OCI-LY3 (cell line): ENCODE data around the gene POLR3GL.
"Not testable (repeated sequence)": the region's sequence is repeated elsewhere in the genome, so short reads cannot be mapped to it uniquely, and the experiment has no call there.

ENCODE experiments used
- H2AFZ ChIP-seq: fragments of 200-600, 300-600 bp; shearing (Covaris generic); 2 replicates; pipeline ENCODE4 v1.6.0; 2014; ENCODE audit warnings: antibody characterized with exemption, low read depth, low read length
- H3K27ac ChIP-seq: fragments of 200-600, 300-600 bp; sonication (generic); 2 replicates; pipeline ENCODE4 v1.5.1; 2014; ENCODE audit warnings: mild to moderate bottlenecking, low read length, moderate library complexity, mixed read lengths
- H3K27me3 ChIP-seq: fragments of 200-600, 300-600 bp; sonication (generic); 2 replicates; pipeline ENCODE4 v1.6.1; 2014; ENCODE audit warnings: low read depth, low read length, mixed read lengths
- H3K36me3 ChIP-seq: fragments of 200-600, 300-600 bp; sonication (generic); replicated peaks from 2 replicates; pipeline ENCODE3; 2014; ENCODE audit warnings: low read depth, low read length, mixed read lengths
- H3K4me1 ChIP-seq: fragments of 300-600, 200-600 bp; sonication (generic); 2 replicates; pipeline ENCODE4 v1.6.1; 2014; ENCODE audit warnings: low read length, mixed read lengths
- H3K4me2 ChIP-seq: fragments of 200-600, 300-600 bp; sonication (generic); 2 replicates; pipeline ENCODE4 v1.6.1; 2014; ENCODE audit warnings: low read length, mixed read lengths
- H3K4me3 ChIP-seq: fragments of 300-600, 200-600 bp; sonication (generic); 2 replicates; pipeline ENCODE4 v1.5.1; 2014; ENCODE audit warnings: antibody characterized with exemption, mild to moderate bottlenecking, low read length, moderate library complexity
- H3K79me2 ChIP-seq: fragments of 300-600, 200-600 bp; shearing (Covaris generic); 2 replicates; pipeline ENCODE4 v1.6.1; 2014; ENCODE audit warnings: mild to moderate bottlenecking, low read length, mixed read lengths
- H3K9ac ChIP-seq: fragments of 300-600, 200-600 bp; shearing (Covaris generic); 2 replicates; pipeline ENCODE4 v1.6.0; 2014; ENCODE audit warnings: mild to moderate bottlenecking, low read length, moderate library complexity
- H3K9me3 ChIP-seq: fragments of 200-600, 300-600 bp; shearing (Covaris generic); 2 replicates; pipeline ENCODE4 v1.6.1; 2014; ENCODE audit warnings: low read length, mixed read lengths; ENCODE audit not compliant: insufficient read depth
- H4K20me1 ChIP-seq: fragments of 200-600, 300-600 bp; sonication (generic); 2 replicates; pipeline ENCODE4 v1.6.1; 2016; ENCODE audit warnings: low read length, mixed read lengths; ENCODE audit not compliant: insufficient read depth
- EZH2phosphoT487 ChIP-seq: fragments of 200-600 bp; shearing (Covaris generic); IDR thresholded peaks from 2 replicates; pipeline ENCODE4 v1.6.1; 2018; ENCODE audit warnings: antibody characterized with exemption, mixed run types, low read depth
- TF ChIP-seq, protein P1 (sequence below): fragments of 200-600, 300-600 bp; sonication (generic); IDR thresholded peaks from 2 replicates; pipeline ENCODE4 v1.5.1; 2014; ENCODE audit warnings: antibody characterized with exemption, low read length, low read depth

Gene POLR3GL

DNA sequence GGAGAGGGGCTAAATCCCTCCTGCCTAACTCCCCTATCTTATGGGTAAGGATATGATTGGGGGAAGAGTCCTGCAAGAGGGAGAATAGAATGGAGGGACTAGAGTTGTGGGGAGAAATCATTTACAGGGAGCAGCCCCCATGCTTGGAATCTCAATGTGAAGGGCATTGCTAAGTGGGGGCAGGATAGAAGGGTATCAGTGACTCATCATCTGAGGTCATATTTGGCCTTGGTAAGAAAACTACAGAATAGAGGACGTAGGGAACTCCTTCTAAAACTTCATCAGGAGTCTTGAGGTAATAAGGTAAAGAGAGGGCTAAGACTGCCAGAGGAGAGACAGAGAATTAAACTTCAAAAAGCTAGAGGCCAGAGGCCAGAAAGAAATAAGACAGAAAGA lies 56.6 kb downstream of the POLR3GL start:
- Histone ChIP-seq H3K27ac (no peak overlapping the region), H3K4me1 (no peaks in the 10 kb centered on the region), H3K36me3 (no peaks in the 10 kb centered on the region), H2AFZ (no peak overlapping the region), H3K4me2 (no peak overlapping the region), H4K20me1 (no peaks in the 10 kb centered on the region), H3K4me3 (no peak overlapping the region), H3K27me3 (peaks cover 41% of the 10 kb centered on the region), H3K9ac (no peak overlapping the region), H3K9me3 (no peaks in the 10 kb centered on the region), H3K79me2 (no peaks in the 10 kb centered on the region)
- no peak for TF ChIP-seq EZH2phosphoT487
- TF ChIP-seq, protein P1, sequence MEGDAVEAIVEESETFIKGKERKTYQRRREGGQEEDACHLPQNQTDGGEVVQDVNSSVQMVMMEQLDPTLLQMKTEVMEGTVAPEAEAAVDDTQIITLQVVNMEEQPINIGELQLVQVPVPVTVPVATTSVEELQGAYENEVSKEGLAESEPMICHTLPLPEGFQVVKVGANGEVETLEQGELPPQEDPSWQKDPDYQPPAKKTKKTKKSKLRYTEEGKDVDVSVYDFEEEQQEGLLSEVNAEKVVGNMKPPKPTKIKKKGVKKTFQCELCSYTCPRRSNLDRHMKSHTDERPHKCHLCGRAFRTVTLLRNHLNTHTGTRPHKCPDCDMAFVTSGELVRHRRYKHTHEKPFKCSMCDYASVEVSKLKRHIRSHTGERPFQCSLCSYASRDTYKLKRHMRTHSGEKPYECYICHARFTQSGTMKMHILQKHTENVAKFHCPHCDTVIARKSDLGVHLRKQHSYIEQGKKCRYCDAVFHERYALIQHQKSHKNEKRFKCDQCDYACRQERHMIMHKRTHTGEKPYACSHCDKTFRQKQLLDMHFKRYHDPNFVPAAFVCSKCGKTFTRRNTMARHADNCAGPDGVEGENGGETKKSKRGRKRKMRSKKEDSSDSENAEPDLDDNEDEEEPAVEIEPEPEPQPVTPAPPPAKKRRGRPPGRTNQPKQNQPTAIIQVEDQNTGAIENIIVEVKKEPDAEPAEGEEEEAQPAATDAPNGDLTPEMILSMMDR: no peak

DNA sequence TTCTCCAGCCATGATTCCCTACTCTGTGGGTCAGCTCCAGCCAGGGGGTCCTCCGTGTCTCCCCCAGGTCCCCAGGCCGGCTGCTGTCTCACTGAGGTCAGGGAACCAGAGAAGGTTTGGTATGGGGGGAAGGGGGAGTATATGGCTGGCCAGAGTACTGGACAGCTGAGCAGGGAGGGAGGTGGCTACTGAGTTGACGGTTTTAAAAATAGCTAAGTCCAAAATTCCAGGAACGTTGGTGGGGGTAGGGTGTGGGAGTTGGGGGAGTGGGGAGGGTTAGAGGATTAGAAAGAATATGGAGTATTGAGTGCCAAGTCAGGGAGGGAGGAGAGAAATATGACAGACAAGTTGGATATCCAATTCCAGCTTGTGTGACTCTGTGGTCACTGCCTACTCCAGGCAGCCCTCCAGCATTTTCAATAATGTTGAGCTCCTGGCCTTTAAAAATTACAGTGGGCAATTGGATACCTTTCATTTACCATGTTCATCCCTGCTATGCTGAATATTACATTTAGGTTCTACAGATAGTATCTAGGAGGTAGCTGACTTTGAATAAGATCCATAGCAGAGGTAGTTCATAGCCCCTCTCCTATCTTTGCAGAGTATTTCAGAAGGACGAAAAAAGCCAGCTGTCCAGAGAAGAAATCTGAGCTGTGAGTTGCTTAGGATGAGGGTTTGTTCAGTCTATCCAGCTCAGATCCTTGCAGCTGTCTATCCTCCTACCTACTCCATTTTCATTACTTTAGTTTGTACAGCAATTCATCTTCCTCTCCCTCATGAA lies 57.3 kb downstream of the POLR3GL start, which contains the start of gene HJV:
TSS of gene HJV (minus strand) at position 114 of the 781 bp plus-strand sequence. CDS start 1,504 bp downstream, outside the sequence.
- H3K36me3 ChIP-seq: no peaks in the 10 kb centered on the region
- no peak within 1 kb of the TSS for H3K4me3 ChIP-seq
- H3K9ac ChIP-seq: no peak within 1 kb of the TSS
- no peak within 1 kb of the TSS for H3K4me2 ChIP-seq
- H4K20me1 ChIP-seq: no peaks in the 10 kb centered on the region
- no peak for TF ChIP-seq EZH2phosphoT487
- TF ChIP-seq, protein P1: no peak
- H2AFZ ChIP-seq: no peak within 1 kb of the TSS
- no peaks in the 10 kb centered on the region for H3K4me1 ChIP-seq
- H3K27me3 ChIP-seq: peaks cover 36% of the 10 kb centered on the region
- H3K9me3 ChIP-seq: no peaks in the 10 kb centered on the region
- H3K27ac ChIP-seq: no peak within 1 kb of the TSS
- H3K79me2 ChIP-seq: no peaks in the 10 kb centered on the region

DNA sequence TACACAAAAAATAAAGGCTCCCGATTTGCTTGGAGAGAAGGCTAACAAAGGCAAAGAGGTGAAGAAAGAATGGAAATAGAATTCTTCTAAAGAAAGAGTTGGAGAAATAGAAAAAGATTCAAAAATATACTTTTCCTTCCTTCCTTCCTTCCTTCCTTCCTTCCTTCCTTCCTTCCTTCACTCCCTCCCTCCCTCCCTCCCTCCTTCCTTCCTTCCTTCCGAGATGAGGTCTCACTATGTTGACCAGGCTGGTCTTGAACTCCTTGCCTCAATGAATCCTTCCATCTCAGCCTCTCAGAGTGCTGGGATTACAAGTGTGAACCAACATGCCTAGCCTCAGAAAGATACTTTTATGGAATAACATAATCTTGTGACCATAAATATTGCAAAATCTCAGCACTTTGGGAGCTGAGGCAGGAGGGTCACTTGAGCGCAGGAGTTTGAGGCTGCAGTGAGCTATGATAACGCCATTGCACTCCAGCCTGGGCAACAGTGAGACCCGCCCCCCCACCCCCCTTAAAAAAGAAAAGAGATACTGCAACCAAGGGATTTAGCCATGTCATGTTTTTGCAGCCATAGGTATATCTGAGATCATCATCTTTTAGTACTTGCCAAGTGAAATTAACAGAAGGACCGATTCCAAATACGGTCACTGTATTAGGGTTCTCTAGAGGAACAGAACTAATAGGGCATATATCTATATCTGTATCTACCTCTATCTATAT lies 58.1 kb downstream of the POLR3GL start:
- Histone ChIP-seq H4K20me1 (no peaks in the 10 kb centered on the region), H3K79me2 (no peaks in the 10 kb centered on the region), H3K36me3 (no peaks in the 10 kb centered on the region), H3K27me3 (peaks cover 35% of the 10 kb centered on the region), H3K9ac (no peak overlapping the region), H3K9me3 (no peaks in the 10 kb centered on the region), H3K27ac (no peak overlapping the region), H3K4me2 (no peak overlapping the region), H2AFZ (no peak overlapping the region), H3K4me1 (no peaks in the 10 kb centered on the region), H3K4me3 (no peak overlapping the region)
- TF ChIP-seq EZH2phosphoT487: no peak
- TF ChIP-seq, protein P1: no peak

DNA sequence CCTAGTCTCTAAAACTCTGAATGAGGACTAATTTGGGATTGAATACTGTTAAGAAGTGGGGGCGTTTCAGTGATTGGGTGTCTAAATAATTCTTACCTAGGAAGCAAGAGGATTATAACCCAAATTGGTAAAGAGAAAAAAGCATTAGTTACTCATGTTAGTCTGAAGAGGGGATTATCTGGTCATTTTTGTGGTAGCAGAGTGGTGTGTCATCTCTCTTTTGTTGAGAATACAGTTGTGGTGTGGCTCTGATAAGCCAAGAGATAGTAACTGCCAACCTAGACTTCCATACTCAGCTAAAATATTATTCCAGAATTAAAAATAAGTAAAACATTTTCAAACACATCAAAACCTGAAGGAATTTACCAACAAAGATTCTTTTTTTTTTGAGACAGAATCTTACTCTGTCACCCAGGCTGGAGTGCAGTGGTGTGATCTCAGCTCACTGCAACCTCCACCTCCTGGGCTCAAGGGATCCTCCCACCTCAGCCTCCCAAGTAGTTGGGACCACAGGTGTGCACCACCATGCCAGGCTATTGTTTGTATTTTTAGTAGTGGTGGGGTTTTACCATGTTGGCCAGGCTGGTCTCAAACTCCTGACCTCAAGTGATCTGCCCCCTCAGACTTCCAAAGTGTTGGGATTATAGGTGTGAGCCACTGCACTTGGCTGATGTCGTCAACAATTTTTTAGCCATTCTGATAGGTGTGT lies 61.5 kb downstream of the POLR3GL start:
- H3K27me3 ChIP-seq: peaks cover 22% of the 10 kb centered on the region
- H3K9me3 ChIP-seq, H4K20me1 ChIP-seq, H2AFZ ChIP-seq, H3K36me3 ChIP-seq, H3K9ac ChIP-seq, H3K4me3 ChIP-seq, H3K79me2 ChIP-seq, H3K4me2 ChIP-seq, H3K4me1 ChIP-seq, H3K27ac ChIP-seq: not testable (repeated sequence)

DNA sequence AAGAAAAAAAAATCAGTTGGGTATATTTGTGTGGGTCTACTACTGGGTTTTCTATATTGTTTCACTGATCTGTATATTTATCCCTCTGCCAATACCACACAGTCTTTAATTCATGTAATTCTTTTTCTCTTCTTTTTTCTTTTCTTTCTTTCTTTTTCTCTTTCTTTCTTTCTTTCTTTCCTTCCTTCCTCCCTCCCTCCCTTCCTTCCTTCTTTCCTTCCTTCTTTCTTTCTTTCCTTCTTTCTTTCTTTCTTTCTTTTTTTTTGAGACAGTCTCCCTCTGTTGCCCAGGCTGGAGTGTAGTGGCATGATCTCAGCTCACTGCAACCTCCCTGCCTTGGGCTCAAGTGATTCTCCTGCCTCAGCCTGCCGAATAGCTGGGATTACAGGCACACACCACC lies 62.2 kb downstream of the POLR3GL start:
- H3K4me3 ChIP-seq, H3K9ac ChIP-seq, H3K27ac ChIP-seq, H4K20me1 ChIP-seq, H3K4me1 ChIP-seq, H2AFZ ChIP-seq, H3K4me2 ChIP-seq, H3K9me3 ChIP-seq, H3K79me2 ChIP-seq, H3K36me3 ChIP-seq: not testable (repeated sequence)
- peaks cover 18% of the 10 kb centered on the region; the same call in 1 of the 2 replicates for H3K27me3 ChIP-seq
